Omental fat pad (tissue), 4 donors: ENCODE data around the gene TMUB1. TPM values are rescaled to one million over a fixed set of nuclear protein-coding genes. Genes with fewer than 3 reads are reported as not detected.

Source experiments
- ATAC-seq: fragments of 150-250 bp; one replicate; pipeline ENCODE4 v1.9.1; 2016; ENCODE audit warnings: mild to moderate bottlenecking, moderate library complexity; ENCODE audit not compliant: low FRiP score
- DNase-seq: peaks from one replicate; pipeline ENCODE4 v3.0.0-alpha.2; 2019; ENCODE audit warnings: low spot score
- CTCF ChIP-seq, 3 donors: fragments of 450-650 bp; IDR thresholded peaks; one replicate each; pipeline ENCODE4 v1.5.1; 2016 to 2017; ENCODE audit warnings: antibody characterized with exemption in 3 of 3, mild to moderate bottlenecking in 3 of 3, moderate library complexity in 2 of 3
- total RNA-seq, 4 donors: library from RNA; depleted of rRNA; stranded (reverse); fragments of >200 nt; gene quantifications; one replicate each; pipeline ENCODE4 v1.1.0, GENCODE V29; 2016

Gene TMUB1
- total RNA-seq, 4 donors from 2014 or later: 23.5 to 38.5 (median 26.9) TPM

- no peak for TF ChIP-seq CTCF (IDR thresholded peaks at IDR 0.05)
- ATAC-seq (no peak), DNase-seq (no peak)
These were observed 25.7 kb downstream of the TMUB1 start, which contains the start of gene CDK5 for GRCh38 chr7:151057506-151057988. TSS of gene CDK5 (minus strand) at chr7:151057897. CDS start at chr7:151057848, 49 bp downstream.

- no peak for ATAC-seq
- no peak for TF ChIP-seq CTCF (IDR thresholded peaks at IDR 0.05)
- no peak for DNase-seq
These were observed 26.4 kb downstream of the TMUB1 start for GRCh38 chr7:151056666-151057505.

GRCh38 chr7:151056283-151056665, 27.0 kb downstream of the TMUB1 start:
- TF ChIP-seq CTCF (IDR thresholded peaks at IDR 0.05): no peak

GRCh38 chr7:151053751-151054150, 29.5 kb downstream of the TMUB1 start:
- DNase-seq (no peak), ATAC-seq (no peak)

More at GRCh38 chr7:151056283-151056665, 27.0 kb downstream of the TMUB1 start:
- no peak for ATAC-seq
- no peak for DNase-seq

GRCh38 chr7:151053096-151053495, 30.2 kb downstream of the TMUB1 start:
- no peak for TF ChIP-seq CTCF (IDR thresholded peaks at IDR 0.05)
- no peak for ATAC-seq
- DNase-seq: no peak

More at GRCh38 chr7:151053751-151054150, 29.5 kb downstream of the TMUB1 start:
- no peak for TF ChIP-seq CTCF (IDR thresholded peaks at IDR 0.05)

GRCh38 chr7:151051108-151051507, 32.2 kb downstream of the TMUB1 start:
- no peak for TF ChIP-seq CTCF (IDR thresholded peaks at IDR 0.05)
- DNase-seq (no peak), ATAC-seq (no peak)
